Measurements from ENCODE around the gene EPHA7. TPM values are rescaled to one million over a fixed set of nuclear protein-coding genes. Genes with fewer than 3 reads are reported as not detected.

The EPHA7 gene
- total and polyA plus RNA-seq, 2 experiments from 2014 or later = 35.8 to 59.0 TPM

DNA sequence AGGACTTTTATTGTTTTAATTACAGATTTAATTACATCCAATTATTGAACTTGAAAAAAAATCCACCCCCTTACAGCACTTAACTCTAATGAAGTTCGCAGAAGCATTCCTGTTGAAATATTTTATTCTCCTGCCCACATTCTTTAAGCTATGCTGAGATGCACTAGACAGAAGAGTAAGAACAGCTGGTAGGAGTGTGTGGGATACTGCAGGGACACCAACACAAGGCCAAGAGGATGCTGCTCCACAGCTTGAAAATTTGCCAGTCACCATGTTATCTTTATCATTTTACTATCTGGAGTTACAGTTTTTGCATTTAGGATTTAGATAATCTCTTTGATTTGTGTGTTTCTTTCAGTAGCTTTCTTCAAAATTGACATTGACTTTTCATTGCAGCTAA is 180.7 kb downstream of the EPHA7 start:
- peaks cover 9% of the 10 kb centered on the region for H3K4me1 ChIP-seq (ENCODE audit: low read depth)
- H3K27ac ChIP-seq = no peak overlapping the region
- peaks cover 12% of the 10 kb centered on the region for H3K36me3 ChIP-seq
- TF ChIP-seq CTCF (IDR thresholded peaks at IDR 0.05; ENCODE audit: low read depth, low read length) = no peak
- no peaks in the 10 kb centered on the region for H3K27me3 ChIP-seq
- no peak for DNase-seq (ENCODE audit: low read depth in 1 of 2, low spot score in 1 of 2)
- no peaks in the 10 kb centered on the region for H3K9me3 ChIP-seq (ENCODE audit: low read depth)
- no peak overlapping the region for H3K4me3 ChIP-seq

DNA sequence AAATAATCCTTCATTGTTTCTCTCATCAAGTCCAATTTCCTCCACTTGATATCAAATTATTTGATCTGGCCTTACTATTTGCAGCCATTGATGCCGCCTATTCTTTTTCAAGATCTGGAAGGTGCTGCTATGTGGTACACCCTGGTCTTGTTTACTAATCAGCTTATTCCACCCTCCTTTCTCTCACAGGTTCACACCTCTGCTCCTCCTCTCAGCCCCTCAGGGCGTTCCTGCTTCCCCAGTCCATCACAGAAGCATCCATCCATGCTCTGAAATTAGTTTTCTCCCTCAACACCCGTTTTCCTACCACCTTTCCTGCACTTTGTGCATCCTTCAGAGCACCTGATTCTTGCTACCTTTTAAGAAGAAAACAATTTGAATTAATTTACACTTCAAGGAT is 183.6 kb downstream of the EPHA7 start:
- H3K36me3 ChIP-seq = no peaks in the 10 kb centered on the region
- H3K27ac ChIP-seq = no peak overlapping the region
- no peaks in the 10 kb centered on the region for H3K27me3 ChIP-seq
- no peak for DNase-seq (ENCODE audit: low read depth in 1 of 2, low spot score in 1 of 2)
- H3K4me1 ChIP-seq (ENCODE audit: low read depth) = peaks cover 22% of the 10 kb centered on the region
- no peak for TF ChIP-seq CTCF (IDR thresholded peaks at IDR 0.05; ENCODE audit: low read depth, low read length)
- H3K9me3 ChIP-seq (ENCODE audit: low read depth) = no peaks in the 10 kb centered on the region
- no peak overlapping the region for H3K4me3 ChIP-seq

GRCh38 chr6:93226822-93227221 is 192.5 kb downstream of the EPHA7 start:
- H3K4me3 ChIP-seq = no peak overlapping the region
- no peak overlapping the region for H3K27ac ChIP-seq
- no peak for DNase-seq (ENCODE audit: low read depth in 1 of 2, low spot score in 1 of 2)
- H3K27me3 ChIP-seq = no peaks in the 10 kb centered on the region
- no peaks in the 10 kb centered on the region for H3K9me3 ChIP-seq (ENCODE audit: low read depth)
- TF ChIP-seq CTCF (IDR thresholded peaks at IDR 0.05; ENCODE audit: low read depth, low read length) = no peak
- peaks cover 28% of the 10 kb centered on the region for H3K4me1 ChIP-seq (ENCODE audit: low read depth)
- H3K36me3 ChIP-seq = no peaks in the 10 kb centered on the region

- Histone ChIP-seq H3K9me3 (ENCODE audit: low read depth) (no peaks in the 10 kb centered on the region), H3K27me3 (no peaks in the 10 kb centered on the region), H3K36me3 (no peaks in the 10 kb centered on the region), H3K27ac (peak overlapping the region; percentile 96), H3K4me1 (ENCODE audit: low read depth) (peaks cover 23% of the 10 kb centered on the region), H3K4me3 (no peak overlapping the region)
- no peak for TF ChIP-seq CTCF (IDR thresholded peaks at IDR 0.05; ENCODE audit: low read depth, low read length)
- DNase-seq (ENCODE audit: low read depth in 1 of 2, low spot score in 1 of 2) = peak in 1 of 2 donors; percentile 86
Measured at GRCh38 chr6:93222071-93222851, 197.1 kb downstream of the EPHA7 start.

GRCh38 chr6:93219447-93219846 is 199.9 kb downstream of the EPHA7 start:
- no peaks in the 10 kb centered on the region for H3K27me3 ChIP-seq
- TF ChIP-seq CTCF (IDR thresholded peaks at IDR 0.05; ENCODE audit: low read depth, low read length) = no peak
- no peaks in the 10 kb centered on the region for H3K36me3 ChIP-seq
- H3K4me3 ChIP-seq = no peak overlapping the region
- no peak overlapping the region for H3K27ac ChIP-seq
- H3K4me1 ChIP-seq (ENCODE audit: low read depth) = peaks cover 19% of the 10 kb centered on the region
- DNase-seq (ENCODE audit: low read depth in 1 of 2, low spot score in 1 of 2) = no peak
- H3K9me3 ChIP-seq (ENCODE audit: low read depth) = no peaks in the 10 kb centered on the region

Data from cardiac muscle cell (in vitro differentiated cells and primary cell).